Ovary (tissue), 3 donors: Measurements from ENCODE around the gene ACSF3.

Experiments
- EP300 ChIP-seq: sonication (generic); formaldehyde crosslinking; IDR thresholded peaks from one replicate; pipeline ENCODE4 v1.6.1; 2017; ENCODE audit warnings: antibody characterized with exemption
- POLR2A ChIP-seq: fragments of 450-650 bp; IDR thresholded peaks from one replicate; pipeline ENCODE4 v1.6.1; 2017; ENCODE audit warnings: antibody characterized with exemption, mild to moderate bottlenecking, moderate library complexity
- TF ChIP-seq, protein P1 (sequence below), 3 donors: fragments of 450-650 bp in 2 of 3; fragments of 200-600 bp in 1 of 3; IDR thresholded peaks; one replicate each; pipeline versions ENCODE4 v1.5.1 to v1.8.0; 2016 to 2022; ENCODE audit warnings: antibody characterized with exemption in 3 of 3, mild to moderate bottlenecking in 1 of 3
- donor health status: DM: no; HTN: no; CAD: no.

DNA sequence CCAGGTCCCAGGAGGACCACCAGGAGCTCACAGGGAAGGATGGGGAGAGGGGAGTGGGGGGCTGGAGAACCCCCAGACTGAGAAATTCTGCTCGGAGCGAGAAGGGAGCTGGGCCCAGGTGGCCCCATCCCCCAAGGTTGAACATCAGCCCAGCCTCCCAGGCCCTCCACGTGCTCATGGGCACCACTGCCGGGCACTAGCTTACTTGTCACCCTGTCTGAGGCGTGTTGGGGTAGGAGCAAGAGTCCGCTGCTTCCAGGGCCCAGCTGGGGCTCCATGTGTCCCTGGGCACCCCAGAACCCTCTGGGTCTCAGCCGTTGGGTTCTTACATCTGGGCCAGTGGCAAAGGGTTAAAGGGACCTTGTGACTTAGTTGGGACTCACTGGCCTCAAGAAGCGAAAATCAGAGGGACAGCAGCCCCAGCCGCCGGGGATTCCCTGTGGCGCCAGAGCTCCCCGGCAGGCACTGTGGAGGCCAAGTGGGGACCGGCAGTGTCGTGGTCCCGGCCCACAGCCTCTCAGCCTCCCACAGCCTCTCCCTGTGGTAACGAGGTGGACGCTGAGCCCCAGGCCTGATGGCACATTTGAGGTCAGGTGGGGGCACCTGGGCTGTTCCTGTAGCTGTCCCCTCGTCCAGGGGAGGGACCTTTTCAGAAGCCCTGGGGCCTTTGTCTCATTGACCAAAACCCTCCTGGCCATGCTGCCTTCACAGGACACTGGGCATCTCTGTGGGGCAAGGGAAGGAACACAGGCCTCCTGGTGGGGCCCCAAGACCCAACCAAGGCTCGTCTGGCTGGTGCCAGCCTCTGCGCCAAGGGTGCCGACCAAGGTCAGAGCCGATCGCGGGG is 44.2 kb downstream of the ACSF3 start:
- TF ChIP-seq, protein P1, sequence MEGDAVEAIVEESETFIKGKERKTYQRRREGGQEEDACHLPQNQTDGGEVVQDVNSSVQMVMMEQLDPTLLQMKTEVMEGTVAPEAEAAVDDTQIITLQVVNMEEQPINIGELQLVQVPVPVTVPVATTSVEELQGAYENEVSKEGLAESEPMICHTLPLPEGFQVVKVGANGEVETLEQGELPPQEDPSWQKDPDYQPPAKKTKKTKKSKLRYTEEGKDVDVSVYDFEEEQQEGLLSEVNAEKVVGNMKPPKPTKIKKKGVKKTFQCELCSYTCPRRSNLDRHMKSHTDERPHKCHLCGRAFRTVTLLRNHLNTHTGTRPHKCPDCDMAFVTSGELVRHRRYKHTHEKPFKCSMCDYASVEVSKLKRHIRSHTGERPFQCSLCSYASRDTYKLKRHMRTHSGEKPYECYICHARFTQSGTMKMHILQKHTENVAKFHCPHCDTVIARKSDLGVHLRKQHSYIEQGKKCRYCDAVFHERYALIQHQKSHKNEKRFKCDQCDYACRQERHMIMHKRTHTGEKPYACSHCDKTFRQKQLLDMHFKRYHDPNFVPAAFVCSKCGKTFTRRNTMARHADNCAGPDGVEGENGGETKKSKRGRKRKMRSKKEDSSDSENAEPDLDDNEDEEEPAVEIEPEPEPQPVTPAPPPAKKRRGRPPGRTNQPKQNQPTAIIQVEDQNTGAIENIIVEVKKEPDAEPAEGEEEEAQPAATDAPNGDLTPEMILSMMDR (IDR thresholded peaks at IDR 0.05), result no peak
- TF ChIP-seq POLR2A, result no peak
- no peak for TF ChIP-seq EP300
